Neural crest cell (in vitro differentiated cells): ENCODE measurements around the gene CACTIN. TPM values are rescaled to one million over a fixed set of nuclear protein-coding genes. Genes with fewer than 3 reads are reported as not detected.
"Not testable (repeated sequence)": the region's sequence is repeated elsewhere in the genome, so short reads cannot be mapped to it uniquely, and the experiment has no call there.

Experiments
- DNase-seq: peaks from one replicate; pipeline ENCODE4 v3.0.0; 2021; ENCODE audit warnings: low read depth, mixed read lengths, low spot score
- H3K27ac Mint-ChIP-seq: one replicate; pipeline ENCODE4 v1.8.0; 2021; ENCODE audit warnings: mild to moderate bottlenecking, mixed read lengths; ENCODE audit not compliant: unreplicated experiment
- H3K27me3 Mint-ChIP-seq: 2 replicates; pipeline ENCODE4 v1.8.0; 2021; ENCODE audit warnings: low read depth, mild to moderate bottlenecking, mixed read lengths
- H3K36me3 Mint-ChIP-seq: 2 replicates; pipeline ENCODE4 v1.8.0; 2021; ENCODE audit warnings: low read depth, mild to moderate bottlenecking, mixed read lengths
- H3K4me1 Mint-ChIP-seq: 2 replicates; pipeline ENCODE4 v1.8.0; 2021; ENCODE audit warnings: mixed read lengths
- H3K4me3 Mint-ChIP-seq: one replicate; pipeline ENCODE4 v1.8.0; 2021; ENCODE audit warnings: mild to moderate bottlenecking, mixed read lengths
- H3K9me3 Mint-ChIP-seq: 2 replicates; pipeline ENCODE4 v1.8.0; 2021; ENCODE audit warnings: mixed read lengths
- CTCF ChIP-seq: fragments of 200-600 bp; sonication (generic); conservative IDR thresholded peaks from 2 replicates; pipeline ENCODE4 v1.5.0; 2021; ENCODE audit warnings: antibody characterized with exemption, mild to moderate bottlenecking
- total RNA-seq: library from RNA; stranded (reverse); gene quantifications from 2 replicates; pipeline ENCODE4 v1.2.1, GENCODE V29; 2021

Gene CACTIN
- total RNA-seq, 1 donor from 2014 or later: 33.5 TPM

GRCh38 chr19:3589949-3590348, 36.6 kb downstream of the CACTIN start:
- Mint-ChIP-seq H3K27ac (no peak overlapping the region), H3K9me3 (peaks cover 3% of the 10 kb centered on the region), H3K27me3 (peaks cover 55% of the 10 kb centered on the region), H3K4me1 (no peaks in the 10 kb centered on the region), H3K36me3 (no peaks in the 10 kb centered on the region), H3K4me3 (no peak overlapping the region)
- DNase-seq: no peak
- no peak for TF ChIP-seq CTCF

- Mint-ChIP-seq H3K27ac (no peak overlapping the region), H3K4me1 (no peaks in the 10 kb centered on the region), H3K27me3 (peaks cover 55% of the 10 kb centered on the region), H3K9me3 (peaks cover 3% of the 10 kb centered on the region), H3K4me3 (no peak overlapping the region), H3K36me3 (no peaks in the 10 kb centered on the region)
- DNase-seq: no peak
- TF ChIP-seq CTCF: no peak
Measured at GRCh38 chr19:3589439-3589838, 37.2 kb downstream of the CACTIN start.

GRCh38 chr19:3586707-3587346, 39.8 kb downstream of the CACTIN start:
- Mint-ChIP-seq H3K36me3 (no peaks in the 10 kb centered on the region), H3K9me3 (peaks cover 3% of the 10 kb centered on the region), H3K4me3 (no peak overlapping the region), H3K27me3 (peaks cover 60% of the 10 kb centered on the region), H3K27ac (no peak overlapping the region), H3K4me1 (no peaks in the 10 kb centered on the region)
- DNase-seq: no peak
- no peak for TF ChIP-seq CTCF

- H3K4me3 Mint-ChIP-seq: no peak overlapping the region
- TF ChIP-seq CTCF: peak; percentile 62
- peaks cover 60% of the 10 kb centered on the region for H3K27me3 Mint-ChIP-seq
- H3K4me1 Mint-ChIP-seq: no peaks in the 10 kb centered on the region
- peak; percentile 44 for DNase-seq
- H3K27ac Mint-ChIP-seq: no peak overlapping the region
- H3K9me3 Mint-ChIP-seq: peaks cover 3% of the 10 kb centered on the region
- H3K36me3 Mint-ChIP-seq: no peaks in the 10 kb centered on the region
Measured at GRCh38 chr19:3586127-3586626, 40.4 kb downstream of the CACTIN start.

GRCh38 chr19:3585301-3586126, 41.1 kb downstream of the CACTIN start, which contains the start of gene GIPC3:
TSS of gene GIPC3 (plus strand) at chr19:3585478. CDS start at chr19:3585598, 120 bp downstream.
- no peak for DNase-seq
- Mint-ChIP-seq H3K36me3 (no peaks in the 10 kb centered on the region), H3K9me3 (peaks cover 3% of the 10 kb centered on the region), H3K4me1 (no peaks in the 10 kb centered on the region), H3K27me3 (peaks cover 62% of the 10 kb centered on the region), H3K4me3 (no peak within 1 kb of the TSS), H3K27ac (no peak within 1 kb of the TSS)
- no peak for TF ChIP-seq CTCF

- not testable (repeated sequence) for H3K36me3 Mint-ChIP-seq, H3K9me3 Mint-ChIP-seq, H3K4me3 Mint-ChIP-seq, DNase-seq, H3K4me1 Mint-ChIP-seq, H3K27ac Mint-ChIP-seq
- peaks cover 69% of the 10 kb centered on the region for H3K27me3 Mint-ChIP-seq
Measured at GRCh38 chr19:3584036-3584802, 42.4 kb downstream of the CACTIN start.

- H3K27ac Mint-ChIP-seq, DNase-seq, H3K4me3 Mint-ChIP-seq, H3K36me3 Mint-ChIP-seq, H3K4me1 Mint-ChIP-seq, H3K9me3 Mint-ChIP-seq: not testable (repeated sequence)
- H3K27me3 Mint-ChIP-seq: peaks cover 56% of the 10 kb centered on the region
Measured at GRCh38 chr19:3581792-3582191, 44.8 kb downstream of the CACTIN start.
